DND-41 (cell line): ENCODE data around the gene OR56A3.

Source experiments
- EZH2 ChIP-seq: IDR thresholded peaks from 3 replicates; pipeline ENCODE4 v1.6.1; 2012; ENCODE audit warnings: borderline replicate concordance, low read depth, mild to moderate bottlenecking, moderate library complexity, low read length, inconsistent platforms; ENCODE audit not compliant: severe bottlenecking
- TF ChIP-seq, protein P1 (sequence below): IDR thresholded peaks from 2 replicates; pipeline ENCODE4 v1.5.1; 2012; ENCODE audit warnings: borderline replicate concordance, low read length, moderate library complexity, mild to moderate bottlenecking; ENCODE audit not compliant: poor library complexity, severe bottlenecking; ENCODE audit errors: extremely low read depth

DNA sequence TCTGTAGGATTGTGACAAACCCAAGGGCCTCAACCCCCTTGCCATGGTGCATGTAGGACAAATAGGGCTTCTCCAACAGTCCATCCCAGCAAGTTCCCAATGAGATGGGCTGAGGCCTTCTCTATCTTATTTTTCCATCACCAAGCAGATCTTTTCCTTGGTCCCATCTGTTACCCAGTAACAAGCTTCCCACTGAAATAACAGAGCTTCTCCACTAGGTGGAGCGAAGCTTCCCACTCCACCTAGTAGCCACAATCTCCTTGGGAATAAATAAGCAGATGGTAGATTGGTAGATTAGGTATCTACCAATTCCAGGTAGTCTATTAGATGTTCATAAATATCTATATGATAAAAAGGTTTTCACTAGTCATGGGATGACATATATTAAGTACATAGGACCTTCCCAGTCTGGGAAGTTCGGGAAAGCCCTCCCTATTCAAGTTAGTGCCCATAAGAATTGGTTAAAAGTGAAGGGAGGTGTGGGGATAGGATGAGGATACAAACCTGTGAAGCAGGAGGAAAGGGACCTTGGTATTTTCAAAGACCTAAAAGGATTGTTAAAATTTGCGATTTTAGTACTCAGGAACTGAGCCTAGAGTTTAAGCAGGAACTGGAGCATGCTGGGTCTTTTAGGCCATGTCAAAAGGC lies 50.7 kb downstream of the OR56A3 start:
- TF ChIP-seq, protein P1, sequence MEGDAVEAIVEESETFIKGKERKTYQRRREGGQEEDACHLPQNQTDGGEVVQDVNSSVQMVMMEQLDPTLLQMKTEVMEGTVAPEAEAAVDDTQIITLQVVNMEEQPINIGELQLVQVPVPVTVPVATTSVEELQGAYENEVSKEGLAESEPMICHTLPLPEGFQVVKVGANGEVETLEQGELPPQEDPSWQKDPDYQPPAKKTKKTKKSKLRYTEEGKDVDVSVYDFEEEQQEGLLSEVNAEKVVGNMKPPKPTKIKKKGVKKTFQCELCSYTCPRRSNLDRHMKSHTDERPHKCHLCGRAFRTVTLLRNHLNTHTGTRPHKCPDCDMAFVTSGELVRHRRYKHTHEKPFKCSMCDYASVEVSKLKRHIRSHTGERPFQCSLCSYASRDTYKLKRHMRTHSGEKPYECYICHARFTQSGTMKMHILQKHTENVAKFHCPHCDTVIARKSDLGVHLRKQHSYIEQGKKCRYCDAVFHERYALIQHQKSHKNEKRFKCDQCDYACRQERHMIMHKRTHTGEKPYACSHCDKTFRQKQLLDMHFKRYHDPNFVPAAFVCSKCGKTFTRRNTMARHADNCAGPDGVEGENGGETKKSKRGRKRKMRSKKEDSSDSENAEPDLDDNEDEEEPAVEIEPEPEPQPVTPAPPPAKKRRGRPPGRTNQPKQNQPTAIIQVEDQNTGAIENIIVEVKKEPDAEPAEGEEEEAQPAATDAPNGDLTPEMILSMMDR, result peak; percentile 61
- TF ChIP-seq EZH2, result no peak
